NCI-H1105 treated with DMSO at 0.1 percent for 48 hours (cell line): ENCODE results near the gene GAS2L3.
A peak's percentile ranks its signal among the peaks of the same experiment; 100 is the strongest.
"Not testable (repeated sequence)": the region's sequence is repeated elsewhere in the genome, so short reads cannot be mapped to it uniquely, and the experiment has no call there.

Source experiments
- DNase-seq: peaks from one replicate; lab custom pipeline; 2025; lab: John Stamatoyannopoulos, UW

The GAS2L3 gene

GRCh38 chr12:100573292-100574186 is at the start of gene GAS2L3:
Gene GAS2L3, plus strand, starts transcription at chr12:100573684. Its CDS starts 21,221 bp downstream, at chr12:100594905.
- peak; percentile 94 for DNase-seq

DNA sequence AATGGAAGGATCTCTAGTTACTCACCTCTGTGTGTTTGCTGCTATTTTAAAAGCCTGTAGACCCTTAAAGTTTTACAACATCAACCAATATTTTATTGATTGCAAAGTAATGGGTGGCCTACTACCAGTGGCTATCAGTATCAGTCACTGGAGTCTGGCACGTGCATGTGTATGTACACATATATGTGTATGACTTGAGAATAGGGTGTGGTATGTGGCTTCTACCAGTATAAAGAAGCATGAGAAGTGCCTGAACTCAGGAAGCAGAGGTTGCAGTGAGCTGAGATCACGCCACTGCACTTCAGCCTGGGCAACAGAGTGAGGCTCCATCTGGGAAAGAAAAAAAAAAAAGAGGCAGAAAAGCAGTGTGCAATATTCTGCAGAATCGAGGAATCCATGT is 45.5 kb upstream of the GAS2L3 start:
- DNase-seq = no peak

DNA sequence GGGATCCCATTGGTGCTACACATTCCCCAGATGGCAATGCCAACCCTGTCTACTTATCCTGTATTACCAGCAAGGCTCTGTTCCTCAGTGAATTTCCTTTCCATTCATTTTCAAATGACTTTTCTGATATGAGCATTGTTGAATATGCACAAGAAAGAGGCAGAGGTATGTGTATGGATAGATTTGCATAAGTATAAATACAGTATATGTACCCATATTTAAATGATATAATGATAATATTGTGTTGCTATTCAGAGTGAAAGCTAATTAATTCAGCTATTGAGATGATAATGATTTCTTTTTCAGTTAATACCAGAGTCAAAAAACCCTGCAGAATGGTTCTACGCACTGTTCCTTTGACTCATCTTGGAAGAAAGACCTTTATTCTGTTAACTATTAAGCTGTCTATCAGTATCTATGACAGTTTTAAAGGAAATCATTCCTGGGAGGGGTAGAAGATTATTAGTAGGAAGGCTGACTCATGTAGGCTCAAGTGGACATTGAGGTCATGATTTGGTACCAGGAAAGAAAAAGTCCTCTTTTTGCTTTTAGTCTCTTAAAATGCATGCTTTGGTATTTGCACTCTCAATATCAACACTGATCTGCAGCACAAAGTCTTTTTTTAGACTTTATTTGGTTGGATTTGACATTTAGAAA is 44.9 kb upstream of the GAS2L3 start:
- no peak for DNase-seq

DNA sequence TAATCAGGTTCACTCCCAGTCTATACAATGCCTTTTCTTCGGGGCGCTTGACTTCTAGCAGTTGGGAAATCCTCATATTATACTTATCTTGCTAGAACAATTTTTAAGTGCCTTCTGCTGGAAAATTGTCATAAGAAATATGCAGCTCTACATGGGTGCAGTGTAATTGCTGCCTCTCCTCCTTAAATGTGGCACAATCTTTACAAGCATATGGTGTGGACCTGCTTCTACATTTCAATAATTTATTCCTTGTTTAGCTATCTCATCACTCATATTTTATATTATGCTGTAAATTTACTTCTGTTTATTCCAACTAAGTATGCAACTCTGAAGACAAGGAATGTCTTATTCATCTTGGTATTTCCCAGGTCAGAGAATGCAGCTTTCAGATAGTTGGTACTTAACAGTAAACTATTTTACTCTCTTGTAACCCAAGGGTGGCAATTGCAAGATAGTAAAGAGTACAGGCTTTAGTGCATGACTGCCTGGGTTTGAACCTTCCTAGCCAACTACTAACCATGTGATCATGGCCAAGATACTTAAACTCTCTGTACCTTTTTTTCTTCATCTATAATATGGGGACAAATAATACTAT is 43.6 kb upstream of the GAS2L3 start:
- DNase-seq = no peak

DNA sequence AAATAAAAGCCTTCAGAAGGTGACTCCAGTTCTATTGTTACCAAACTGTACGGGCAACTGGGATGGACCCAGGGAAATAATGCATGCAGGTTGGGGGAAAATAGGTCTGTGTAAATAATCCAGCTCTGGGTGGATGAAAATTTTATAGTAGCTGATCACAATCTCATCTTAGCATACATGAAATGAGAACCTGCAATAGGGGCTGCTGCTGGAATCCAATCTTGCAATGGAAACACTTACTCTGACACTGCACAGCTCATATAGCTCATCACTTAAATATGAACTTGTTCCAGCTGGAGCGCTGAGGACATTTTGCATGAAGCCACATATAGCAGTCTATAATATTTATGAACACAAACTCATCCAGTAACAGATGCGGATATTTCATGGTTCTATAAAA is 40.1 kb upstream of the GAS2L3 start:
- DNase-seq = no peak

GRCh38 chr12:100534625-100535227 is 38.8 kb upstream of the GAS2L3 start:
- DNase-seq = no peak

GRCh38 chr12:100539202-100539601 is 34.3 kb upstream of the GAS2L3 start:
- DNase-seq = no peak

GRCh38 chr12:100544165-100544564 is 29.3 kb upstream of the GAS2L3 start:
- no peak for DNase-seq

GRCh38 chr12:100545092-100545491 is 28.4 kb upstream of the GAS2L3 start:
- DNase-seq = no peak

DNA sequence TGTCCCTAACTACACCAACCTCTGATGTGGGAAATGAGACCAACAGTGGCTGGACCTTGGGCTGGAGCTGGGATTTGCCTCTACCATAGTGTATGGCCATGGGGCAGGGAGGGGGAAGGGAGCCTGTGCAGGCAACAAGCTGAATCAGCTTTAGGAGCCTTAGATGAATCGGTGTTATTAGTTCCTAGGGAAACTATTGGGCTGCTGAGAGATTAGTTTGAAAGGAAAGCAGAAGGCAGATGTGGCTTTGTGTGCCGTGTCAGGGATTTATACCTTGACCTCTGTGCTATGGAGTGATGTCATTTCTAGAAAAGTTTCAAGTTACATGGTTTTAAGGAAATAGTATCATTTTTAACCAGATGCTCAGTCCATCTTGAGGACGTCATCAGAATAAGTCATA is 19.5 kb upstream of the GAS2L3 start:
- DNase-seq = no peak

DNA sequence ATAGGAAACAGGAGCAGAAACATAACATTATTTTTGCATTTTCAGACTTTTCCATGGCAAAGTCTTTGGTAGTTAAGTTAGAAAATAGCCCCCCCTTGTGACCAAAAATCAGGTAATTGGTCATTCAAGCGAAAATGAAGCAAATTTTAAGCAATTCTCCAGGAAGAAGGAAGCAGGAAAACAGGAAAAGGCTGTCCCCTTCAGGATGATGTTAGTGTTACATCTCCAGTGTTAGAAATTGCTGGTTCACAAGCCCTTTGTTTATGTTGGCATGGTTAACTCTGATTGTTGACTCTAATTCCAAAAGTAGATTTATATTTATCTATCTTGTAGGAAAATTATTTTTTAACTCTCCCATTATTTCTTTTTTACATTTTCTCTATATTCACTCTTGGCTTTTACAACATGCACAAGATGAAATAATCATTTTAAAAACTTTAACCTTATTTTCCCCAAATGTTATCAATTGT is 18.8 kb upstream of the GAS2L3 start:
- DNase-seq = peak; percentile 91

GRCh38 chr12:100555722-100556121 is 17.8 kb upstream of the GAS2L3 start:
- no peak for DNase-seq

- no peak for DNase-seq
Observed at GRCh38 chr12:100557357-100557756, 16.1 kb upstream of the GAS2L3 start.

DNA sequence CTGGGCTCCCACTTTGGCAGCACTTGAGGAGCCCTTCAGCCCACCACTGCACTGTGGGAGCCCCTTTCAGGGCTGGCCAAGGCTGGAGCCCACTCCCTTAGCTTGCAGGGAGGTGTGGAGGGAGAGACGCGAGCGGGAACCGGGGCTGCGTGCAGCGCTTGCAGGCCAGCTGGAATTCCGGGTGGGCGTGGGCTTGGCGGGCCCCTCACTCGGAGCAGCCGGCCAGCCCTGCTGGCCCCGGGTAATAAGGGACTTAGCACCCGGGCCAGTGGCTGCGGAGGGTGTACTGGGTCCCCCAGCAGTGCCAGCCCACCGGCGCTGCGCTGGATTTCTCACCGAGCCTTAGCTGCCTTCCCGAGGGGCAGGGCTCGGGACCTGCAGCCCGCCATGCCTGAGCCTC is 14.2 kb upstream of the GAS2L3 start:
- not testable (repeated sequence) for DNase-seq

DNA sequence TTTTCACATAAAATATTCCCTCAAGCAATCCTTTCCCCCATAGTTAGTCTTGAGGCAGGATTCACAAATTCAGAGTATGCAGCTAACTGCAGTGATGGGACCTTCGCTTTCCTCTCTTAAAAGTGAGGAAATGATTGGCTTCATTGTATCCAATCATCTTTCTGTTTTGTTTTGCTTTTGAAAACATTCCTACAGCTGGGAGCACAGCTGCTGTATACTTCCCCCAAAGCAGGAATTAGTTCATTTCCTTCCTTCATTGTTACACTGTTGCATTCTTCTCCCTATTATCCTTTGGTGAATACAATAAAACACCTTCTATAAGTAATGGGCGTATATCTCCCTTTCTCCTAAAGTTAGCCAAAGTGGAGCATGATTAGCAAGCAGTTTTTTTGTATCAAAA is 9.4 kb upstream of the GAS2L3 start:
- no peak for DNase-seq

- DNase-seq = no peak
Observed at GRCh38 chr12:100564905-100565467, 8.5 kb upstream of the GAS2L3 start.

- DNase-seq = no peak
Observed at GRCh38 chr12:100565987-100566545, 7.4 kb upstream of the GAS2L3 start.

DNA sequence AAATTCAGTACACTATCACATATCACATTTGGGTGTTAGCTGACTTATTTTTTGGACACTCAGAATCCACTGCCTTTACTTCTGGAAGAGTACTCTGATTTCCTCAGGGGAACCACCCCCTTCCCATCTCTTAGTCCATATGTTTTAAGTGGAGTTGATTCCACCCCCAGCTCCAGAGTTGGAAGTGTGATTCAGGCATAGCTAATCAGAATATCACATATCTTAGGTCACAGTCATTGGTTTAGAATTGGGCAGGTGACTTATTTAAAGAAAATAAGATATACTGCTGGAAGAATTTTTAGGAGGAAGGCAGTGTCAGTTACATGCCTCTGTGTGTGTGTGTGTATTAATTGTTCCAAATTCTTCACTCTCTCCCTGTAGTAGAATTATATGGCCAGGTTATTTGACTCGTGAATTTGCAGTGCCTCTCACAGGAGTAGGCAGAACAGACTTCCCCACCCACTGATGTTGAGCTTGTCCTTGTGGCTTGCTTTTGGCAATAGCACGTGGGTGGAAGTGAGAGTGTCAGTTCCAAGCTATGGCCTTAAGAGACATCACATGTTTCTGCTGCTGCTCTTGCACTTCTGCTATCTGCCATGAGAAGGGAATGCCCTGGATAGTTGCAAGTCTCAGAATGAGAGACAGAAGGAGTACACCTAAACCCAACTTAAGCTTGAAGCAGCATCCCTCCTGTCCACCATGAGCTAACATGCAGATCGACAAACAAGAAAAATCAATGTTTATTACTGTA is 6.4 kb upstream of the GAS2L3 start:
- no peak for DNase-seq

DNA sequence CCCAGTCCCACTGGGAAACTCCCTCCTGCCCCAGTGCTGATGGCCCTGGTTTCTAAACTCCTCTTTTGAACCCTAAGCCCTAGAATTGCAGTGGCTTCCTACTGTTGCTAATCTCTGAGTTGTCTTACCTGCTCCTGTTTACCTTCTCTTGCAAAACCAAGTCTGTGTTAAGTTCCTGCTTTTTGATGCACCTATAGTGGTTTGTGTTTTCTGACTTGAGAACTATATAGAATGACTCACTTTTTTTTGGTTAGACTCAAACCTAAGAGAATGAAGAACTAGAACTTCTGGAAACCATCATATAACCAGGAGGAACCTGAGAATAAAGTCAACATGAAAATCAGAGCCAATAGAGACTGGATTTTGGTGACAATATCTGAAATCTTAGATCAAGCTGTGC is 5.5 kb upstream of the GAS2L3 start:
- no peak for DNase-seq

- no peak for DNase-seq
Observed at GRCh38 chr12:100572184-100572583, 1.3 kb upstream of the GAS2L3 start.
